Lower leg skin (tissue), 3 donors: Measurements from ENCODE around the gene MAP1B.

Experiments
- POLR2A ChIP-seq, 2 donors: fragments of 450-650 bp; IDR thresholded peaks; one replicate each; pipeline ENCODE4 v1.6.1; 2016 to 2017; ENCODE audit warnings: antibody characterized with exemption in 2 of 2, mild to moderate bottlenecking in 1 of 2, moderate library complexity in 1 of 2
- TF ChIP-seq, protein P1 (sequence below), 3 donors: fragments of 450-650 bp; IDR thresholded peaks; one replicate each; pipeline ENCODE4 v1.5.1; 2016; ENCODE audit warnings: antibody characterized with exemption in 3 of 3, mild to moderate bottlenecking in 3 of 3, moderate library complexity in 2 of 3

- TF ChIP-seq, protein P1, sequence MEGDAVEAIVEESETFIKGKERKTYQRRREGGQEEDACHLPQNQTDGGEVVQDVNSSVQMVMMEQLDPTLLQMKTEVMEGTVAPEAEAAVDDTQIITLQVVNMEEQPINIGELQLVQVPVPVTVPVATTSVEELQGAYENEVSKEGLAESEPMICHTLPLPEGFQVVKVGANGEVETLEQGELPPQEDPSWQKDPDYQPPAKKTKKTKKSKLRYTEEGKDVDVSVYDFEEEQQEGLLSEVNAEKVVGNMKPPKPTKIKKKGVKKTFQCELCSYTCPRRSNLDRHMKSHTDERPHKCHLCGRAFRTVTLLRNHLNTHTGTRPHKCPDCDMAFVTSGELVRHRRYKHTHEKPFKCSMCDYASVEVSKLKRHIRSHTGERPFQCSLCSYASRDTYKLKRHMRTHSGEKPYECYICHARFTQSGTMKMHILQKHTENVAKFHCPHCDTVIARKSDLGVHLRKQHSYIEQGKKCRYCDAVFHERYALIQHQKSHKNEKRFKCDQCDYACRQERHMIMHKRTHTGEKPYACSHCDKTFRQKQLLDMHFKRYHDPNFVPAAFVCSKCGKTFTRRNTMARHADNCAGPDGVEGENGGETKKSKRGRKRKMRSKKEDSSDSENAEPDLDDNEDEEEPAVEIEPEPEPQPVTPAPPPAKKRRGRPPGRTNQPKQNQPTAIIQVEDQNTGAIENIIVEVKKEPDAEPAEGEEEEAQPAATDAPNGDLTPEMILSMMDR (IDR thresholded peaks at IDR 0.05), result no peak
- TF ChIP-seq POLR2A (IDR thresholded peaks at IDR 0.05), result no peak
Measured at GRCh38 chr5:72216756-72217155, 109.5 kb downstream of the MAP1B start.
